ENCODE measurements around the gene AMBRA1. TPM values are rescaled to one million over a fixed set of nuclear protein-coding genes. Genes with fewer than 3 reads are reported as not detected.

Gene AMBRA1
- total and polyA plus RNA-seq, 2 donors (not counting 3 experiments of a cell fraction or from before 2014, with no cell fraction given), result 18.4 to 32.4 TPM

GRCh38 chr11:46457659-46458424 lies 136.0 kb downstream of the AMBRA1 start:
- Histone ChIP-seq H2AFZ (ENCODE audit: low read depth, low read length) (no peak overlapping the region), H3K27ac (ENCODE audit: insufficient read depth, low read depth, low read length) (no peak overlapping the region), H3K36me3 (ENCODE audit: control insufficient read depth in 2 of 2, extremely low read depth in 1 of 2, insufficient read depth in 2 of 2, low read length in 2 of 2) (no peaks in the 10 kb centered on the region), H3K9me3 (replicated peaks; ENCODE audit: control insufficient read depth, insufficient read depth, low read length) (no peaks in the 10 kb centered on the region), H3K79me2 (ENCODE audit: control insufficient read depth, insufficient read depth, low read length) (no peaks in the 10 kb centered on the region), H3K4me1 (ENCODE audit: control insufficient read depth, extremely low read depth, insufficient read depth, low read length) (peaks cover 6% of the 10 kb centered on the region), H3K9me1 (replicated peaks; ENCODE audit: control insufficient read depth, extremely low read depth, insufficient read depth, low read length) (no peaks in the 10 kb centered on the region), H3K4me3 (replicated peaks in 1 of 3; ENCODE audit: insufficient read depth in 1 of 3, low read depth in 1 of 3, low read length in 3 of 3) (no peak overlapping the region), H3K9ac (replicated peaks; ENCODE audit: extremely low read depth, insufficient read depth, low read length) (no peak overlapping the region), H4K20me1 (replicated peaks; ENCODE audit: control insufficient read depth, extremely low read depth, insufficient read depth, low read length) (no peaks in the 10 kb centered on the region), H3K27me3 (ENCODE audit: control insufficient read depth in 2 of 2, insufficient read depth in 2 of 2, low read length in 2 of 2) (no peaks in the 10 kb centered on the region), H3K4me2 (ENCODE audit: insufficient read depth, low read length) (no peak overlapping the region)
- DNase-seq (ENCODE audit: low read depth, low spot score) (no peak), FAIRE-seq (no peak)
- CTCF ChIA-PET, result interaction anchor here (1.0 to 3.0 kb wide), 2 partner anchors 12 to 33 kb away, joined by 3 to 7 read pairs; no protein-coding TSS in a partner anchor
- dilution Hi-C loops (cut with MboI; ENCODE audit: extremely low pct_ligation_motif_present, low sequenced_read_pairs) (no loop called here), intact Hi-C loops (cut with micrococcal nuclease) (no loop called here)
- no TSS peak for BruUV-seq (replicated peaks)
- TF ChIP-seq EZH2 (IDR thresholded peaks at IDR 0.05; ENCODE audit: borderline replicate concordance, low read depth, low read length, severe bottlenecking) (no peak), GATA2 (IDR thresholded peaks at IDR 0.05; ENCODE audit: insufficient read depth, insufficient read length, low read depth, low read length) (no peak), JUN (IDR thresholded peaks at IDR 0.05; ENCODE audit: borderline replicate concordance, insufficient read depth, insufficient read length, low read depth) (no peak), POLR2A (IDR thresholded peaks at IDR 0.05; ENCODE audit: low read depth, low read length) (no peak)
- POLR2A ChIA-PET, result no interaction called here

- Histone ChIP-seq H3K9me1 (replicated peaks; ENCODE audit: control insufficient read depth, extremely low read depth, insufficient read depth, low read length) (no peaks in the 10 kb centered on the region), H3K79me2 (ENCODE audit: control insufficient read depth, insufficient read depth, low read length) (no peaks in the 10 kb centered on the region), H2AFZ (ENCODE audit: low read depth, low read length) (no peak overlapping the region), H3K9ac (replicated peaks; ENCODE audit: extremely low read depth, insufficient read depth, low read length) (no peak overlapping the region), H3K27ac (ENCODE audit: insufficient read depth, low read depth, low read length) (no peak overlapping the region), H3K4me1 (ENCODE audit: control insufficient read depth, extremely low read depth, insufficient read depth, low read length) (peaks cover 6% of the 10 kb centered on the region), H3K36me3 (ENCODE audit: control insufficient read depth in 2 of 2, extremely low read depth in 1 of 2, insufficient read depth in 2 of 2, low read length in 2 of 2) (no peaks in the 10 kb centered on the region), H3K27me3 (ENCODE audit: control insufficient read depth in 2 of 2, insufficient read depth in 2 of 2, low read length in 2 of 2) (no peaks in the 10 kb centered on the region), H3K4me3 (replicated peaks in 1 of 3; ENCODE audit: insufficient read depth in 1 of 3, low read depth in 1 of 3, low read length in 3 of 3) (no peak overlapping the region), H4K20me1 (replicated peaks; ENCODE audit: control insufficient read depth, extremely low read depth, insufficient read depth, low read length) (peaks cover 3% of the 10 kb centered on the region), H3K9me3 (replicated peaks; ENCODE audit: control insufficient read depth, insufficient read depth, low read length) (no peaks in the 10 kb centered on the region), H3K4me2 (ENCODE audit: insufficient read depth, low read length) (no peak overlapping the region)
- POLR2A ChIA-PET, result no interaction called here
- DNase-seq (ENCODE audit: low read depth, low spot score), result no peak
- no TSS peak for BruUV-seq (replicated peaks)
- dilution Hi-C loops (cut with MboI; ENCODE audit: extremely low pct_ligation_motif_present, low sequenced_read_pairs) (no loop called here), intact Hi-C loops (cut with micrococcal nuclease) (no loop called here)
- CTCF ChIA-PET, result interaction anchor here (3.0 kb wide), 1 partner anchor 11 kb away, joined by 7 read pairs; no protein-coding TSS in a partner anchor
- TF ChIP-seq, protein P1, sequence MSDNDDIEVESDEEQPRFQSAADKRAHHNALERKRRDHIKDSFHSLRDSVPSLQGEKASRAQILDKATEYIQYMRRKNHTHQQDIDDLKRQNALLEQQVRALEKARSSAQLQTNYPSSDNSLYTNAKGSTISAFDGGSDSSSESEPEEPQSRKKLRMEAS (IDR thresholded peaks at IDR 0.05; ENCODE audit: insufficient read depth, insufficient read length), result no peak
- TF ChIP-seq EZH2 (IDR thresholded peaks at IDR 0.05; ENCODE audit: borderline replicate concordance, low read depth, low read length, severe bottlenecking) (no peak), JUN (IDR thresholded peaks at IDR 0.05; ENCODE audit: borderline replicate concordance, insufficient read depth, insufficient read length, low read depth) (no peak), POLR2A (IDR thresholded peaks at IDR 0.05; ENCODE audit: low read depth, low read length) (no peak), POLR2AphosphoS5 (IDR thresholded peaks at IDR 0.05; ENCODE audit: insufficient read depth, low read depth, low read length) (no peak), FOS (IDR thresholded peaks at IDR 0.05; ENCODE audit: borderline replicate concordance, insufficient read depth, low read length) (no peak), GATA2 (IDR thresholded peaks at IDR 0.05; ENCODE audit: insufficient read depth, insufficient read length, low read depth, low read length) (no peak), MYC (IDR thresholded peaks at IDR 0.05; ENCODE audit: low read depth, low read length) (no peak)
- TF ChIP-seq, protein P2, sequence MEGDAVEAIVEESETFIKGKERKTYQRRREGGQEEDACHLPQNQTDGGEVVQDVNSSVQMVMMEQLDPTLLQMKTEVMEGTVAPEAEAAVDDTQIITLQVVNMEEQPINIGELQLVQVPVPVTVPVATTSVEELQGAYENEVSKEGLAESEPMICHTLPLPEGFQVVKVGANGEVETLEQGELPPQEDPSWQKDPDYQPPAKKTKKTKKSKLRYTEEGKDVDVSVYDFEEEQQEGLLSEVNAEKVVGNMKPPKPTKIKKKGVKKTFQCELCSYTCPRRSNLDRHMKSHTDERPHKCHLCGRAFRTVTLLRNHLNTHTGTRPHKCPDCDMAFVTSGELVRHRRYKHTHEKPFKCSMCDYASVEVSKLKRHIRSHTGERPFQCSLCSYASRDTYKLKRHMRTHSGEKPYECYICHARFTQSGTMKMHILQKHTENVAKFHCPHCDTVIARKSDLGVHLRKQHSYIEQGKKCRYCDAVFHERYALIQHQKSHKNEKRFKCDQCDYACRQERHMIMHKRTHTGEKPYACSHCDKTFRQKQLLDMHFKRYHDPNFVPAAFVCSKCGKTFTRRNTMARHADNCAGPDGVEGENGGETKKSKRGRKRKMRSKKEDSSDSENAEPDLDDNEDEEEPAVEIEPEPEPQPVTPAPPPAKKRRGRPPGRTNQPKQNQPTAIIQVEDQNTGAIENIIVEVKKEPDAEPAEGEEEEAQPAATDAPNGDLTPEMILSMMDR (IDR thresholded peaks at IDR 0.05; ENCODE audit: extremely low read depth in 1 of 2, insufficient read depth in 1 of 2, low read depth in 1 of 2, low read length in 2 of 2), result no peak
- no peak for FAIRE-seq
These were observed 136.8 kb downstream of the AMBRA1 start for GRCh38 chr11:46457021-46457420.
